ENCODE results near the gene USP30.

The USP30 gene

DNA sequence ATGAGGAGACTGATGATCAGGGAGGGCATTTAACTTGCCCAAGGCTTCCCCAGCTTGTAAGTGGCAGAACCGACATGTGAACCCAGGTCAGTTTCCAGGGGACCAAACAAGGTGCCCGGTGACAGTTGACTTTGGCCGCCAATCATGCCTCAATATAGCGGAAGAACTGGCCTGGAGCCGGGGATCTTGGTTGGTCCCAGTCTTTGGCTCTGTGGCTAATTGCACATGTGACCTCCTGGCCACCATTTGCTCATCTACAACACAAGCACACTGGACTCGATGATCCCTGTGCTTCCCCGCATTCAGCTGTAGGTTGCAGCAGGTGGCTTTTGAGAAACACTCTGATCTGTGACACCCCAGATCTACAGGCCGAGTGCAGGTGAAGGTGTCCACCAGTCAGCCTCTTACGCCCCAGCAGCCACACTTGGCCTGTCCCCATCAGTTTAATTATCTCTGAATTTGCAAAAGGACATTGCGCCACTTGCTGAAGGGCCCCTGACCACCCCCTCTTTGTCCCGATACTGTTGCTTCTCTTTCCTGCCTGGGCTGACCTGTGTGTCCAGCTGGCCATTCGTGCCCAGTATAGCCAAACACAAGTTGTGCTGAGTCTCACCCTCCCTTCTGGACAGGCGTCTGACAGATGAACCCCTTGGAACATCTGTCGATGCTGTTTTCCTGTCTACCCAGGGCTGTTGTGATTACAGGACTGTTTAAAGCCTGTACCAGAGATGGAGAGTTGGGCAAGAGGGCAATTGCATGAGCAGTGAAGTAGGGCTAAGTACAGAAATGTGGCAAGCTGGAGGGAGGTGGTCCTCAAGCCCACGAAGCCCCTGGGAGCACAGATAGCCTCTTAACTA is 78.1 kb downstream of the USP30 start:
- DNase-seq = no peak

DNA sequence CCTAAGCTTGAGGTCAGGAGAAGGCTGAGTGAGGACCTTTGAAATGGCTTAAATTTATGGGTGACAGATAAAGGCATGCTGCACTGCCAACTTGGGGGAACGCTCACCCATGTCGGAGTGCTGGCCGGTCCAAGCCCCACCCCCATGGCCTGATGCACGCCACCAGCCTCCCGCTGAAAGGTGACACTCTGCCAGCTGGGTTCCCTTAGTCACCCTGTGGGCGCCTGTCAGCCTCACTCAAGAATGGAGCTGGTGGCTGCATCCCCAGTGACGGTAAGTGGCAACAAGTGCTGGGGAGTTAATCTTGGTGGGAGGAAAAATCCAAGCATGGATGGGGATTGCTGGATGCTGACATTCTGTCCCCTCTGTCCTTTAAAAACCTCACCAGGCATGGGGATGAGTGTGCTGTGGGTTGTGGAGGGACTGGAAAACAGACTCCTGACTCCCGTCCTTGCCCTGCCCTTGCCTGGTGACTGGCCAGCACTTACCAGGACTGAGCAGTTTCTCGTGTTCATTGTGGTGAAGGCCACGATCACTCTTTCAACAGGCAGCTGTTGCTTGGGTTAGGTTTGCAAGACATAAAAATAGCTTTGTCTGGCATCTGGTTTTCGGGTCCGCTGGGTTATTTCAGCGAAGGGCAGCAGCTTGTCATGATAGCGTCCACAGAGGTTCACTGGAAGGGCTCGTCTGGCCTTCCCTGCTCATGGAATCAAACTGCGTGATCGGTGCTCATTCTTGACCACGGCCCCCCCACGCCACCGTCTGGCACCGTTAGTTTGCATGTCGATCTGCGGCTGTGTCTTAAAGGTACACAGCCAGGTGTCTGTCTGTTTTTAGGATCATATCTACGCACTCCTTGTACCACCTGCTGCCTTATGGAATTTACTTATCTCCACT is 79.0 kb downstream of the USP30 start:
- no peak for DNase-seq

DNA sequence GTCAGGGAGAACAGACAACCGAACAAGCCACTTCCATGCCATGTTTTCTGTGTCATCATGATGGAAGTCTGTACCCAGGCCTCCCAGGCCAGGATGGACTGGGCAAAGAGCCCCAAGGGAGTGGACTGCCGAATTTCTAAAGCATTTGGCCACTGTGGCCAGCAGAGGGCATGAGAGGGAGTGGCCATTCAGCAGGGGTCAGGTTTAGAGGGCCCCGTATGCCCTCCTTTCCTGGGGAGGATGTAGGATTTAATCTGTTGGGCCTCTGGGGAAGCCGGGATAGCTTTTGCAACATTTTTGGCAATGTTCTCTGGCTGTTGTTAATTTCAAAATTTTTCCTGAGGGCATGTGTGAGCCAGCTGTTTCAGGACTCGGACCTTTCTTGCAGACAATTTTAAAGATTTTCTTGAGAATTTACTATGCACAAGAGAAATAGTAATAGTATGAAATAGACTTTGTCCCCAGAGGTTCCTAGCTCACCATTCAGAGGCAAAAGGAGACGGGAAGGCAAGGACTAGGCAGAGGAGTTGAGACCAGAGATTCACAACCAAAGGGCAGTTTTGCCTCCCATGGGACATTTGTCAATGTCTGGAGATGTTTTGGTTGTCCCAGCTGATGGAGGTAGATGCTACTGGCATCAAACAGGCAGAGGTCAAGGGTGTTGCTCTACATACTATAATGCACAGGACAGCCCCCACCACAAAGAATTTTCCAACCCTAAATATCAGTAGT is 82.0 kb downstream of the USP30 start:
- DNase-seq = no peak

DNA sequence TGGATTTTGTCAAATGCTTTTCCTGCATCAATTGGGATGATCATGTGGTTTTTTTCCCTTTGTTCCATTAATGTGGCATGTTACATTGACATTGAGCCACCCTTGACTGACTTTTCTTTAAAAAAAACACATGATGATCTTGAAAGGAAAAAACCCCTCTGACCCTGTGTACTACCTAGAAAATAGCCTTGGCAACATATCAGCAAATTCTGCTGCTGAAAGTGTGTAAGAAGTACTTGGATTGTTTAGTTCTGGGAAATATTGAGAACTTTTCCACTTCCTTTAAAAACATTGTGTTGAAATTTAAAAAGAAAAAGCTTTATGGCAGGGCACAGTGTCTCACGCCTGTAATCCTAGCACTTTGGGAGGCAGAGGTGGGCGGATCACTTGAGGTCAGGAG is 84.7 kb downstream of the USP30 start:
- no peak for DNase-seq
